ENCODE results near the gene FAM240B. TPM values are rescaled to one million over a fixed set of nuclear protein-coding genes. Genes with fewer than 3 reads are reported as not detected.

Gene FAM240B
- total RNA-seq, result not detected

GRCh38 chr9:38720083-38720745, at the start of gene FAM240B:
Gene FAM240B, minus strand, starts transcription at chr9:38720133. Its CDS starts 16,134 bp downstream, at chr9:38703999.
- DNase-seq (ENCODE audit: low spot score), result no peak

- no peak for DNase-seq (ENCODE audit: low spot score)
Observed at GRCh38 chr9:38768351-38768761, 48.4 kb upstream of the FAM240B start.

- DNase-seq (ENCODE audit: low spot score), result no peak
Observed at GRCh38 chr9:38765101-38765500, 45.2 kb upstream of the FAM240B start.

GRCh38 chr9:38761999-38762398, 42.1 kb upstream of the FAM240B start:
- DNase-seq (ENCODE audit: low spot score), result no peak

- no peak for DNase-seq (ENCODE audit: low spot score)
Observed at GRCh38 chr9:38761339-38761738, 41.4 kb upstream of the FAM240B start.

- DNase-seq (ENCODE audit: low spot score), result no peak
Observed at GRCh38 chr9:38756702-38757101, 36.8 kb upstream of the FAM240B start.

GRCh38 chr9:38747941-38748340, 28.0 kb upstream of the FAM240B start:
- no peak for DNase-seq (ENCODE audit: low spot score)

- DNase-seq (ENCODE audit: low spot score), result no peak
Observed at GRCh38 chr9:38747067-38747466, 27.1 kb upstream of the FAM240B start.

GRCh38 chr9:38746303-38746702, 26.4 kb upstream of the FAM240B start:
- DNase-seq (ENCODE audit: low spot score), result no peak

GRCh38 chr9:38744484-38744883, 24.6 kb upstream of the FAM240B start:
- no peak for DNase-seq (ENCODE audit: low spot score)

- no peak for DNase-seq (ENCODE audit: low spot score)
Observed at GRCh38 chr9:38737246-38737645, 17.3 kb upstream of the FAM240B start.

- DNase-seq (ENCODE audit: low spot score), result no peak
Observed at GRCh38 chr9:38734831-38735230, 14.9 kb upstream of the FAM240B start.

- no peak for DNase-seq (ENCODE audit: low spot score)
Observed at GRCh38 chr9:38733503-38733902, 13.6 kb upstream of the FAM240B start.

GRCh38 chr9:38732885-38733284, 13.0 kb upstream of the FAM240B start:
- no peak for DNase-seq (ENCODE audit: low spot score)

- peak; percentile 31 for DNase-seq (ENCODE audit: low spot score)
Observed at GRCh38 chr9:38727497-38728001, 7.6 kb upstream of the FAM240B start.

- DNase-seq (ENCODE audit: low spot score), result no peak
Observed at GRCh38 chr9:38724754-38725153, 4.8 kb upstream of the FAM240B start.

- no peak for DNase-seq (ENCODE audit: low spot score)
Observed at GRCh38 chr9:38718148-38718547, 1.8 kb downstream of the FAM240B start.

- DNase-seq (ENCODE audit: low spot score), result no peak
Observed at GRCh38 chr9:38715684-38716083, 4.2 kb downstream of the FAM240B start.

GRCh38 chr9:38713426-38713825, 6.5 kb downstream of the FAM240B start:
- no peak for DNase-seq (ENCODE audit: low spot score)

- DNase-seq (ENCODE audit: low spot score), result no peak
Observed at GRCh38 chr9:38708759-38709158, 11.2 kb downstream of the FAM240B start.

- DNase-seq (ENCODE audit: low spot score), result no peak
Observed at GRCh38 chr9:38707885-38708637, 11.9 kb downstream of the FAM240B start.

- DNase-seq (ENCODE audit: low spot score), result no peak
Observed at GRCh38 chr9:38706493-38706892, 13.4 kb downstream of the FAM240B start.

- no peak for DNase-seq (ENCODE audit: low spot score)
Observed at GRCh38 chr9:38705917-38706316, 14.0 kb downstream of the FAM240B start.
